ENCODE data around the gene UCP3.

UCP3 gene

GRCh38 chr11:74024261-74025029 lies 15.6 kb upstream of the UCP3 start:
- no peak for DNase-seq (ENCODE audit: low spot score)
- H3K27ac ChIP-seq = peak overlapping the region; percentile 16 to 59

GRCh38 chr11:74023276-74023675 lies 14.4 kb upstream of the UCP3 start:
- no peak for TF ChIP-seq CTCF (IDR thresholded peaks at IDR 0.05)
- peak overlapping the region in 1 of 2 donors; percentile 65 for H3K27ac ChIP-seq
- DNase-seq (ENCODE audit: low spot score) = no peak
- no peak overlapping the region for H3K4me3 ChIP-seq

More at GRCh38 chr11:74024261-74025029, 15.6 kb upstream of the UCP3 start:
- no peak overlapping the region for H3K4me3 ChIP-seq
- TF ChIP-seq CTCF (IDR thresholded peaks at IDR 0.05) = no peak

DNA sequence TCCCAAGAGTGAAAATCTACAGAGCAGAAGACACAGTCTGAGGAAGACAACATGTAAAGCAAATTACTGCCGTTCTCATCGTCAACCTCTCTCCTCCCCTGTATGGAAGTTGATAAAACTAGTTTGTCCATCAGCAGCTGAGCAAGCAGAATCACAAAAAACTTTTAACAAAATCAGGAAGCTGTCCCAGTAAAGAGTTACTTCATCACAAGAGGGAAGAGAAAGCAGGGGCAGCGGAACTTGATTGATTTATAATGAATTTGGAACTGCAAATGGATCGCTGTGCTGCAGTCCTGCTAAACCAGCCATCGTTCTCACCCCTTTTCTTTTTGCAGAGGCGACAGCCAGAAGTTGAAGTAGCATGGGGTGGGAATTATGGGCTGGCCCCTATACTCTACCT lies 13.7 kb upstream of the UCP3 start:
- Histone ChIP-seq H3K27ac (peak overlapping the region in 1 of 2 donors; percentile 65), H3K4me3 (no peak overlapping the region)
- DNase-seq (ENCODE audit: low spot score) = peak; percentile 33
- no peak for TF ChIP-seq CTCF (IDR thresholded peaks at IDR 0.05)

GRCh38 chr11:74021998-74022397 lies 13.1 kb upstream of the UCP3 start:
- H3K27ac ChIP-seq = peak overlapping the region in 1 of 2 donors; percentile 21
- H3K4me3 ChIP-seq = no peak overlapping the region
- TF ChIP-seq CTCF (IDR thresholded peaks at IDR 0.05) = no peak
- DNase-seq (ENCODE audit: low spot score) = peak; percentile 21

DNA sequence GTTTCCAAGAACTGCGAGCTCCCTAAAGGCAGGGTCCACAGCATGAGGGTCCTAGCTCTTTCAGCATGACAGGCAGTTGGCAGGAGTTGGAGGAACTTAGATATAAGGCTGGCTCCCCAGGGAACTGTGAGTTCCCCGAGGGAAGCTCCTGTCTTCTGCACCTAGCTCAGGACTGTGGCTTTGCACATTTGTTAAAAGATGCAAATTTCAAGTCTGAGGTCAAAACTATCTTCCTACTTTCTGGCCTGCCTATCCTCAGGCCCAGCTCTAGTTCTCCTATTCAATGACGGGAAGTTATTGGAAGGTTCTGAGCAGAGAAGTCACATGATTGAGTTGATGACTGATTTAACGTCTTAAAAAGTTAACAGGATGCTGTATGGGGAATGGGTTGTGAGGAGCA lies 11.7 kb upstream of the UCP3 start:
- TF ChIP-seq CTCF (IDR thresholded peaks at IDR 0.05) = no peak
- peak; percentile 53 for DNase-seq (ENCODE audit: low spot score)
- H3K4me3 ChIP-seq = no peak overlapping the region
- H3K27ac ChIP-seq = no peak overlapping the region

GRCh38 chr11:74019860-74020259 lies 11.0 kb upstream of the UCP3 start:
- no peak overlapping the region for H3K4me3 ChIP-seq
- DNase-seq (ENCODE audit: low spot score) = peak; percentile 26
- H3K27ac ChIP-seq = peak overlapping the region; percentile 78 to 90
- no peak for TF ChIP-seq CTCF (IDR thresholded peaks at IDR 0.05)

- no peak for TF ChIP-seq CTCF (IDR thresholded peaks at IDR 0.05)
- H3K4me3 ChIP-seq = no peak overlapping the region
- peak; percentile 60 for DNase-seq (ENCODE audit: low spot score)
- H3K27ac ChIP-seq = peak overlapping the region; percentile 78 to 90
Observed at GRCh38 chr11:74019104-74019738, 10.3 kb upstream of the UCP3 start.
